Measurements from ENCODE around the gene EIF5AL1.

The EIF5AL1 gene

DNA sequence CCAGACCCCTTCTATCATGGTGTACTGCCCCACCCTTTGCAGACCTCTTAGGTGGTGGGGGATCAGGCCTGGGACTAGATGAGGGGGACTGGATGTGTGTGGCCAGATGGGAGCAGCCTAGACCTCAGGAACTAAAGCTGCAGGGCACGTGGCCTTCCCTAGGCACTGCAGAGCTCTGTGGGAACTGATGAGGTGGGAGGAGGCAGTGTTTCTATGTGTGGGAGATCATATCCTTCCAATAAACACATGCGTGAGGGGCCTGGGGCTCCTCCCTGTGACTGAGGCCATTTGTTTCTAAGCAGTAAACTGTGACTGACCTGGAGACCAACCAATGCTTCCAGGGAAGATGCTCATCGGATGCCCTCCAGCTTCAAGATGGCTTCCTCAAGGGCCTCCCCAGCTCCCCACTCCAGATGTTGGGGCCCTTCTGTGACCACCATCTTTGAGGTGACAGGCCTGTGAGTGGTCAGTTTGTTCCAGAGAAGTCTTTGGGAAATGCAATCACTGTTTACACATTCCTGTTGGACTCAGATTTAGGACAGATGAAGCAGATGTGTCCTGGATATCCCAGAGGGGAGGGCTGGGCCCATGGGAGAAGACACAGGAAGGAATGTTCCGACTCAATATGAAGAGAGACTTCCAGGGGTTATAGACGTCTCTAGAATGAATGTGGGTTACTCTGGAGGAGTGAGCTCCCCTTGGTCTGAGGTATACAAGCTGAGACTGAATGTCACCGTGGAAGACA is 43.3 kb upstream of the EIF5AL1 start:
- no CpG with 5 or more reads among the region's 6 CpGs for WGBS, 2 donors (ENCODE audit: extremely low coverage in 2 of 2, insufficient read length in 2 of 2, insufficient replicate concordance in 1 of 2)
- Histone ChIP-seq H3K27ac (replicated peaks; ENCODE audit: low read length) (no peak overlapping the region), H3K4me2 (ENCODE audit: insufficient read depth, low read length, poor library complexity, severe bottlenecking) (no peak overlapping the region), H3K4me3 (ENCODE audit: low read length in 2 of 2) (no peak overlapping the region), H2AK5ac (ENCODE audit: low read depth, low read length) (no peak overlapping the region), H2BK120ac (ENCODE audit: low read depth, low read length) (no peak overlapping the region), H2BK5ac (ENCODE audit: low read length) (no peak overlapping the region), H2BK12ac (ENCODE audit: low read length) (no peak overlapping the region), H3K14ac (ENCODE audit: low read length) (no peak overlapping the region), H4K91ac (ENCODE audit: low read depth, low read length, poor library complexity) (no peak overlapping the region), H3K18ac (ENCODE audit: low read length) (no peak overlapping the region), H3K27me3 (ENCODE audit: control insufficient read depth in 3 of 3, insufficient read depth in 3 of 3, low read depth in 1 of 3, low read length in 3 of 3) (peaks cover 0 to under 1% (median 0%) of the 10 kb centered on the region in 3 experiments), H3K4ac (ENCODE audit: low read length) (no peak overlapping the region), H3K36me3 (replicated peaks in 1 of 2; ENCODE audit: control insufficient read depth in 2 of 2, insufficient read depth in 2 of 2, low read length in 2 of 2) (no peaks in the 10 kb centered on the region), H3K23ac (ENCODE audit: low read depth, low read length, poor library complexity) (no peak overlapping the region), H3K79me1 (ENCODE audit: low read depth, low read length) (no peaks in the 10 kb centered on the region), H4K8ac (ENCODE audit: low read depth, low read length) (no peak overlapping the region), H3K4me1 (ENCODE audit: control insufficient read depth in 2 of 2, insufficient read depth in 1 of 2, low read depth in 1 of 2, low read length in 2 of 2) (peaks cover 0 to 3% of the 10 kb centered on the region in 2 donors), H3K9ac (ENCODE audit: low read depth, low read length, poor library complexity) (no peak overlapping the region), H2BK15ac (ENCODE audit: low read length) (no peak overlapping the region), H3K9me3 (replicated peaks in 1 of 2; ENCODE audit: control insufficient read depth in 2 of 2, insufficient read depth in 1 of 2, low read depth in 1 of 2, low read length in 2 of 2) (no peaks in the 10 kb centered on the region), H2AFZ (ENCODE audit: low read length) (no peak overlapping the region)
- DNase-seq (ENCODE audit: low spot score): no peak

DNA sequence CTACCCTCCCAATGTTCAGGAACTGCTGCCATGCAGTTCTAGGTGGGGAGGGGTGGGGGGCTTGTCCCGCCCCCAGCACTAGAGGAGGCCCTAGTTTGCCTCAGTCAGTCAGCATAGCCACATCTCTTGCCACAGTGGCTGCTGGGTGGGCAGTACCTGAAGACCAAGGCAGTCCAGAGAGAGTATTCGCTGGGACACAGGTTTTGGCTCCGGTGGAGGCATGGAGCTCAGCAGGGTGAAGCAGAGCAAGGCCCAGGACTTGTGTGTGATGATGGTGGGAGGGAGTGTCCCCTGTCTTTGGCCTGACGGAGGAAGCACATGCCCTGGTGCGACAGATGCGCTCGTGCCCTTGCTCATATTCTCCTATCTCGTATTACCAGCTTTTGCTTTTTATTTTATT is 42.2 kb upstream of the EIF5AL1 start:
- Histone ChIP-seq H4K8ac (ENCODE audit: low read depth, low read length) (no peak overlapping the region), H3K9me3 (replicated peaks in 1 of 2; ENCODE audit: control insufficient read depth in 2 of 2, insufficient read depth in 1 of 2, low read depth in 1 of 2, low read length in 2 of 2) (no peaks in the 10 kb centered on the region), H3K23ac (ENCODE audit: low read depth, low read length, poor library complexity) (peak overlapping the region; percentile 66), H2AK5ac (ENCODE audit: low read depth, low read length) (peak overlapping the region; percentile 82), H3K27me3 (ENCODE audit: control insufficient read depth in 3 of 3, insufficient read depth in 3 of 3, low read depth in 1 of 3, low read length in 3 of 3) (peaks cover 0 to 3% (median 0%) of the 10 kb centered on the region in 3 experiments), H3K18ac (ENCODE audit: low read length) (no peak overlapping the region), H3K4me1 (ENCODE audit: control insufficient read depth in 2 of 2, insufficient read depth in 1 of 2, low read depth in 1 of 2, low read length in 2 of 2) (peaks cover 0 to 3% of the 10 kb centered on the region in 2 donors), H3K9ac (ENCODE audit: low read depth, low read length, poor library complexity) (no peak overlapping the region), H3K4ac (ENCODE audit: low read length) (no peak overlapping the region), H3K79me1 (ENCODE audit: low read depth, low read length) (no peaks in the 10 kb centered on the region), H2BK12ac (ENCODE audit: low read length) (no peak overlapping the region), H3K4me2 (ENCODE audit: insufficient read depth, low read length, poor library complexity, severe bottlenecking) (no peak overlapping the region), H4K91ac (ENCODE audit: low read depth, low read length, poor library complexity) (no peak overlapping the region), H2BK120ac (ENCODE audit: low read depth, low read length) (peak overlapping the region; percentile 95), H3K27ac (replicated peaks; ENCODE audit: low read length) (no peak overlapping the region), H3K14ac (ENCODE audit: low read length) (no peak overlapping the region), H2BK15ac (ENCODE audit: low read length) (no peak overlapping the region), H2BK5ac (ENCODE audit: low read length) (no peak overlapping the region), H3K4me3 (ENCODE audit: low read length in 2 of 2) (peak overlapping the region in 1 of 2 donors; percentile 68), H3K36me3 (replicated peaks in 1 of 2; ENCODE audit: control insufficient read depth in 2 of 2, insufficient read depth in 2 of 2, low read length in 2 of 2) (no peaks in the 10 kb centered on the region), H2AFZ (ENCODE audit: low read length) (no peak overlapping the region)
- WGBS, 2 donors (ENCODE audit: extremely low coverage in 2 of 2, insufficient read length in 2 of 2, insufficient replicate concordance in 1 of 2): no CpG with 5 or more reads among the region's 8 CpGs
- DNase-seq (ENCODE audit: low spot score): no peak

DNA sequence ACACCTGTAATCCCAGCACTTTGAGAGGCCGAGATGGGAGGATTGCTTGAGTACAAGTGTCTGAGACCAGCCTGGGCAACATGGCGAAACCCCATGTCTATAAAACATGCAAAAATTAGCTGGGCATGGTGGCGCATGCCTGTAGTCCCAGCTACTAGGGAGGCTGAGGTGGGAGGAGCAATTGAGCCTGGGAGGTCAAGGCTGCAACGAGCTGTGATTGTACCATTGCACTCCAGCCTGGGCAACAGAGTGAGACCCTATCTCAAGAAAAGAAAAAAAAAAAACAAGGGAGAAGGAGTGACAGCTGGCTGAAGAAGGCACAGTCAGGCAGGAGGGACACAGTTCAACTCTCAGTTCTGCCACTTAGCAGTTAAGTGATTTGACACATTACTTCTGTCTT is 40.6 kb upstream of the EIF5AL1 start:
- no peak for DNase-seq (ENCODE audit: low spot score)
- H2BK120ac ChIP-seq (ENCODE audit: low read depth, low read length): no peak overlapping the region
- no peak overlapping the region for H3K9ac ChIP-seq (ENCODE audit: low read depth, low read length, poor library complexity)
- H2BK12ac ChIP-seq (ENCODE audit: low read length): no peak overlapping the region
- no peaks in the 10 kb centered on the region for H3K36me3 ChIP-seq (replicated peaks in 1 of 2; ENCODE audit: control insufficient read depth in 2 of 2, insufficient read depth in 2 of 2, low read length in 2 of 2)
- no peak overlapping the region for H3K4me3 ChIP-seq (ENCODE audit: low read length in 2 of 2)
- no peak overlapping the region for H3K14ac ChIP-seq (ENCODE audit: low read length)
- H4K8ac ChIP-seq (ENCODE audit: low read depth, low read length): no peak overlapping the region
- no CpG with 5 or more reads among the region's 4 CpGs for WGBS, 2 donors (ENCODE audit: extremely low coverage in 2 of 2, insufficient read length in 2 of 2, insufficient replicate concordance in 1 of 2)
- H3K79me1 ChIP-seq (ENCODE audit: low read depth, low read length): no peaks in the 10 kb centered on the region
- H3K27me3 ChIP-seq (ENCODE audit: control insufficient read depth in 3 of 3, insufficient read depth in 3 of 3, low read depth in 1 of 3, low read length in 3 of 3): peaks cover 0 to 8% (median 0%) of the 10 kb centered on the region in 3 experiments
- H3K4ac ChIP-seq (ENCODE audit: low read length): no peak overlapping the region
- no peak overlapping the region for H2BK15ac ChIP-seq (ENCODE audit: low read length)
- H3K18ac ChIP-seq (ENCODE audit: low read length): no peak overlapping the region
- no peak overlapping the region for H2BK5ac ChIP-seq (ENCODE audit: low read length)
- H3K4me2 ChIP-seq (ENCODE audit: insufficient read depth, low read length, poor library complexity, severe bottlenecking): no peak overlapping the region
- H3K23ac ChIP-seq (ENCODE audit: low read depth, low read length, poor library complexity): no peak overlapping the region
- H3K27ac ChIP-seq (replicated peaks; ENCODE audit: low read length): no peak overlapping the region
- H2AFZ ChIP-seq (ENCODE audit: low read length): no peak overlapping the region
- H2AK5ac ChIP-seq (ENCODE audit: low read depth, low read length): no peak overlapping the region
- H4K91ac ChIP-seq (ENCODE audit: low read depth, low read length, poor library complexity): no peak overlapping the region
- H3K4me1 ChIP-seq (ENCODE audit: control insufficient read depth in 2 of 2, insufficient read depth in 1 of 2, low read depth in 1 of 2, low read length in 2 of 2): peaks cover 0 to 3% of the 10 kb centered on the region in 2 donors
- no peaks in the 10 kb centered on the region for H3K9me3 ChIP-seq (replicated peaks in 1 of 2; ENCODE audit: control insufficient read depth in 2 of 2, insufficient read depth in 1 of 2, low read depth in 1 of 2, low read length in 2 of 2)

DNA sequence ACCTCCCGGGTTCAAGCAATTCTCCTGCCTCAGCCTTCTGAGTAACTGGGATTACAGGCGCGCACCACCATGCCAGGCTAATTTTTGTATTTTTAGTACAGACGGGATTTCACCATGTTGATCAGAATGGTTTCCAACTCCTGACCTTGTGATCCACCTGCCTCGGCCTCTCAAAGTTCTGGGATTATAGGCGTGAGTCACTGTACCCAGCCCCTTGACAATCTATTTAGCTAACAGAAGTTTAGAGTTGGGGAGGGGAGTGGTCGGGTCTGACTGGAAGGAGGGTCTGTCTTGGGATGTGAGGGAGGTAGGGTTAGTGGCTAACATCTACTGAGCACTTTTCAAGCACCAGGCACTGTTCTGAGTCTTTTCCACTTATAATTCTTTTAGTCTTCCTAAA is 39.9 kb upstream of the EIF5AL1 start:
- no peak overlapping the region for H3K27ac ChIP-seq (replicated peaks; ENCODE audit: low read length)
- H3K4me1 ChIP-seq (ENCODE audit: control insufficient read depth in 2 of 2, insufficient read depth in 1 of 2, low read depth in 1 of 2, low read length in 2 of 2): peaks cover 0 to 3% of the 10 kb centered on the region in 2 donors
- no peak overlapping the region for H2BK15ac ChIP-seq (ENCODE audit: low read length)
- no peak overlapping the region for H3K14ac ChIP-seq (ENCODE audit: low read length)
- H3K4ac ChIP-seq (ENCODE audit: low read length): no peak overlapping the region
- H2AK5ac ChIP-seq (ENCODE audit: low read depth, low read length): no peak overlapping the region
- DNase-seq (ENCODE audit: low spot score): no peak
- no peak overlapping the region for H4K91ac ChIP-seq (ENCODE audit: low read depth, low read length, poor library complexity)
- no peak overlapping the region for H4K8ac ChIP-seq (ENCODE audit: low read depth, low read length)
- H2AFZ ChIP-seq (ENCODE audit: low read length): no peak overlapping the region
- H3K18ac ChIP-seq (ENCODE audit: low read length): no peak overlapping the region
- H2BK5ac ChIP-seq (ENCODE audit: low read length): no peak overlapping the region
- no CpG with 5 or more reads among the region's 7 CpGs for WGBS, 2 donors (ENCODE audit: extremely low coverage in 2 of 2, insufficient read length in 2 of 2, insufficient replicate concordance in 1 of 2)
- no peak overlapping the region for H3K4me2 ChIP-seq (ENCODE audit: insufficient read depth, low read length, poor library complexity, severe bottlenecking)
- no peaks in the 10 kb centered on the region for H3K79me1 ChIP-seq (ENCODE audit: low read depth, low read length)
- no peak overlapping the region for H2BK120ac ChIP-seq (ENCODE audit: low read depth, low read length)
- no peak overlapping the region for H3K4me3 ChIP-seq (ENCODE audit: low read length in 2 of 2)
- H2BK12ac ChIP-seq (ENCODE audit: low read length): no peak overlapping the region
- no peaks in the 10 kb centered on the region for H3K36me3 ChIP-seq (replicated peaks in 1 of 2; ENCODE audit: control insufficient read depth in 2 of 2, insufficient read depth in 2 of 2, low read length in 2 of 2)
- H3K27me3 ChIP-seq (ENCODE audit: control insufficient read depth in 3 of 3, insufficient read depth in 3 of 3, low read depth in 1 of 3, low read length in 3 of 3): peaks cover 0 to 12% (median 0%) of the 10 kb centered on the region in 3 experiments
- H3K23ac ChIP-seq (ENCODE audit: low read depth, low read length, poor library complexity): no peak overlapping the region
- no peaks in the 10 kb centered on the region for H3K9me3 ChIP-seq (replicated peaks in 1 of 2; ENCODE audit: control insufficient read depth in 2 of 2, insufficient read depth in 1 of 2, low read depth in 1 of 2, low read length in 2 of 2)
- no peak overlapping the region for H3K9ac ChIP-seq (ENCODE audit: low read depth, low read length, poor library complexity)
